HL-60 (cell line): ENCODE results near the gene FRMPD4.

Experiments
- DNase-seq, 2 experiments: peaks; one replicate each; pipeline ENCODE4 v3.0.0-alpha.2; 2010 to 2020; ENCODE audit warnings: low read depth in 1 of 2, low spot score in 1 of 2
- H3K27ac ChIP-seq: fragments of 250-450 bp; sonication (Bioruptor Pico); replicated peaks from 2 replicates; pipeline ENCODE4 v1.5.1; 2020; ENCODE audit warnings: mild to moderate bottlenecking, moderate library complexity
- H3K27me3 ChIP-seq: fragments of 250-450 bp; sonication (Bioruptor Pico); 2 replicates; pipeline ENCODE4 v1.5.1; 2021; ENCODE audit warnings: mild to moderate bottlenecking, moderate library complexity; ENCODE audit not compliant: insufficient read depth, poor library complexity, severe bottlenecking
- H3K4me3 ChIP-seq: replicated peaks from 2 replicates; pipeline ENCODE4 v1.5.1; 2011; ENCODE audit warnings: mild to moderate bottlenecking, control low read depth, low read length; ENCODE audit not compliant: insufficient read depth
- GABPA ChIP-seq: IDR thresholded peaks from 2 replicates; pipeline ENCODE4 v1.6.1; 2012; ENCODE audit warnings: low read depth
- POLR2AphosphoS5 ChIP-seq: IDR thresholded peaks from 2 replicates; pipeline ENCODE4 v1.6.1; 2012; ENCODE audit warnings: low read depth
- SPI1 ChIP-seq: IDR thresholded peaks from 2 replicates; pipeline ENCODE4 v1.6.1; 2012; ENCODE audit warnings: low read depth, mild to moderate bottlenecking, borderline replicate concordance
- TF ChIP-seq, protein P1 (sequence below): IDR thresholded peaks from 2 replicates; pipeline ENCODE4 v1.6.1; 2012; ENCODE audit warnings: low read depth; ENCODE audit not compliant: insufficient replicate concordance
- TF ChIP-seq, protein P2 (sequence below): IDR thresholded peaks from one replicate; pipeline ENCODE4 v1.5.1; 2011; ENCODE audit warnings: low read length, control low read depth, inconsistent platforms; ENCODE audit not compliant: insufficient read depth

Gene FRMPD4

DNA sequence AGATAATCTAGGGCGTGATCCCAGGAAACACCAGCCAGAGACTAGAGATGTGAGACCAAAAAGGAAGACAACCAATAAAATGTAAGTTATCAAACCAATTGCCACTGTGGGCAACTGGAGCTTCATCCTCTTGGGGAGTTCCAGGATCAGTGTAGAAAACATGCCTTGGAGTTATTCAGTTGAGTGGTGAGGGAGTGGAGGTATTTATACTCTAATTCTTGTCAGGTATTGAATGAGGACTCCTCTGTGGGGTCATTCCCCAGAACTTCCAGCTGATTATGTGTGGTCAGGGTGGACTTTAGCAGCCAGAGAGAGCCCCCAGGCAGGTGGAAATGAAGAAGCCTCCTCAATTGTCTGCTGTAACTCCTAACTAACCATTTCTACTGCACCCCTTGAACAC, 509.0 kb downstream of the FRMPD4 start:
- no peak for DNase-seq
- TF ChIP-seq GABPA (no peak), POLR2AphosphoS5 (no peak), SPI1 (no peak)
- TF ChIP-seq, protein P1, sequence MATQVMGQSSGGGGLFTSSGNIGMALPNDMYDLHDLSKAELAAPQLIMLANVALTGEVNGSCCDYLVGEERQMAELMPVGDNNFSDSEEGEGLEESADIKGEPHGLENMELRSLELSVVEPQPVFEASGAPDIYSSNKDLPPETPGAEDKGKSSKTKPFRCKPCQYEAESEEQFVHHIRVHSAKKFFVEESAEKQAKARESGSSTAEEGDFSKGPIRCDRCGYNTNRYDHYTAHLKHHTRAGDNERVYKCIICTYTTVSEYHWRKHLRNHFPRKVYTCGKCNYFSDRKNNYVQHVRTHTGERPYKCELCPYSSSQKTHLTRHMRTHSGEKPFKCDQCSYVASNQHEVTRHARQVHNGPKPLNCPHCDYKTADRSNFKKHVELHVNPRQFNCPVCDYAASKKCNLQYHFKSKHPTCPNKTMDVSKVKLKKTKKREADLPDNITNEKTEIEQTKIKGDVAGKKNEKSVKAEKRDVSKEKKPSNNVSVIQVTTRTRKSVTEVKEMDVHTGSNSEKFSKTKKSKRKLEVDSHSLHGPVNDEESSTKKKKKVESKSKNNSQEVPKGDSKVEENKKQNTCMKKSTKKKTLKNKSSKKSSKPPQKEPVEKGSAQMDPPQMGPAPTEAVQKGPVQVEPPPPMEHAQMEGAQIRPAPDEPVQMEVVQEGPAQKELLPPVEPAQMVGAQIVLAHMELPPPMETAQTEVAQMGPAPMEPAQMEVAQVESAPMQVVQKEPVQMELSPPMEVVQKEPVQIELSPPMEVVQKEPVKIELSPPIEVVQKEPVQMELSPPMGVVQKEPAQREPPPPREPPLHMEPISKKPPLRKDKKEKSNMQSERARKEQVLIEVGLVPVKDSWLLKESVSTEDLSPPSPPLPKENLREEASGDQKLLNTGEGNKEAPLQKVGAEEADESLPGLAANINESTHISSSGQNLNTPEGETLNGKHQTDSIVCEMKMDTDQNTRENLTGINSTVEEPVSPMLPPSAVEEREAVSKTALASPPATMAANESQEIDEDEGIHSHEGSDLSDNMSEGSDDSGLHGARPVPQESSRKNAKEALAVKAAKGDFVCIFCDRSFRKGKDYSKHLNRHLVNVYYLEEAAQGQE, result no peak
- TF ChIP-seq, protein P2, sequence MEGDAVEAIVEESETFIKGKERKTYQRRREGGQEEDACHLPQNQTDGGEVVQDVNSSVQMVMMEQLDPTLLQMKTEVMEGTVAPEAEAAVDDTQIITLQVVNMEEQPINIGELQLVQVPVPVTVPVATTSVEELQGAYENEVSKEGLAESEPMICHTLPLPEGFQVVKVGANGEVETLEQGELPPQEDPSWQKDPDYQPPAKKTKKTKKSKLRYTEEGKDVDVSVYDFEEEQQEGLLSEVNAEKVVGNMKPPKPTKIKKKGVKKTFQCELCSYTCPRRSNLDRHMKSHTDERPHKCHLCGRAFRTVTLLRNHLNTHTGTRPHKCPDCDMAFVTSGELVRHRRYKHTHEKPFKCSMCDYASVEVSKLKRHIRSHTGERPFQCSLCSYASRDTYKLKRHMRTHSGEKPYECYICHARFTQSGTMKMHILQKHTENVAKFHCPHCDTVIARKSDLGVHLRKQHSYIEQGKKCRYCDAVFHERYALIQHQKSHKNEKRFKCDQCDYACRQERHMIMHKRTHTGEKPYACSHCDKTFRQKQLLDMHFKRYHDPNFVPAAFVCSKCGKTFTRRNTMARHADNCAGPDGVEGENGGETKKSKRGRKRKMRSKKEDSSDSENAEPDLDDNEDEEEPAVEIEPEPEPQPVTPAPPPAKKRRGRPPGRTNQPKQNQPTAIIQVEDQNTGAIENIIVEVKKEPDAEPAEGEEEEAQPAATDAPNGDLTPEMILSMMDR, result no peak
- no peak overlapping the region for H3K27ac ChIP-seq
- no peaks in the 10 kb centered on the region for H3K27me3 ChIP-seq
- no peak overlapping the region for H3K4me3 ChIP-seq

DNA sequence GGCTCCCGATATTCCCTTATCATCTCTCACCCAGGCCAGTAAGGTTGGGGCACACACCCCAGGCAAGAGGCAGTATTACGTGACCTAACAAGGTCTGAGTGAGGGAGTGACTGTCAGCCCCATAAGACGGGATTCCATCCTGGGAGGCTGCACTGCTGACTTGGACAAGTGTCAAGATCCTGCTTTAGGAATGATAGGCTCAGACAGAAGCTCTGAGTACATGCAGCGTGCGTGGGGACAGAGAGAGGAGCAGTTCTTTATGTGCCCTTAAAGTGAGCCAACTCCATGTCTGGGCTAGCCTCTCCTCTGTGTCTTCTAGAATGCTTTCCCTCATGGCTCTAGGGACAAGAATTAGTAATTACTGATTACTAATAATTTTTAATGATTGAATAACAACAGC, 510.7 kb downstream of the FRMPD4 start:
- Histone ChIP-seq H3K27ac (no peak overlapping the region), H3K4me3 (no peak overlapping the region)
- DNase-seq, result no peak

DNA sequence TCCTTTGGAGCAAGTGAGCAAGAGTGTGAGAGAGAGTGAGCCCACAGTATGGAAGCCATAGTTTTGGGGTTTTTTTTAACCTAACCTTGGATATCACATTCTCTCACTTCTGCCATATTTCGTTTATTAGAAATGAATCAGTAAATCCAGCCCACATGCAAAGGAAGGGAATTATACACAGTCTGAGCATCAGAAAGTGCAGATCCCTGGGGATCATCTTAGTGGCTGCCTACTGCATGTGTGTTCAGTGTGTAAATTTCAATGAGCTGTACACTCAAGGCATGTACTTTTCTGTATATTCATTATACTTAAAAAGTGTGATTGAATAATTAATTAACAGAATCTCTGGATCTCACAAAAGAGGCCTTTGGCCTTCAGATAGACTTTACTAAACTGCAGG, 519.2 kb downstream of the FRMPD4 start:
- Histone ChIP-seq H3K27me3 (no peaks in the 10 kb centered on the region), H3K27ac (no peak overlapping the region), H3K4me3 (no peak overlapping the region)
- DNase-seq, result no peak
- TF ChIP-seq, protein P1, result no peak
- TF ChIP-seq POLR2AphosphoS5 (no peak), GABPA (no peak), SPI1 (no peak)
- TF ChIP-seq, protein P2, result no peak

More for the DNA sequence above, 510.7 kb downstream of the FRMPD4 start:
- H3K27me3 ChIP-seq, result no peaks in the 10 kb centered on the region
- TF ChIP-seq SPI1 (no peak), GABPA (no peak), POLR2AphosphoS5 (no peak)
- TF ChIP-seq, protein P2, result no peak
- TF ChIP-seq, protein P1, result no peak
